ENCODE data around the gene EFCAB8. TPM values are rescaled to one million over a fixed set of nuclear protein-coding genes. Genes with fewer than 3 reads are reported as not detected.
"Not testable (repeated sequence)": the region's sequence is repeated elsewhere in the genome, so short reads cannot be mapped to it uniquely, and the experiment has no call there.

Gene EFCAB8
- total RNA-seq, 1 donor: 1.3 TPM

DNA sequence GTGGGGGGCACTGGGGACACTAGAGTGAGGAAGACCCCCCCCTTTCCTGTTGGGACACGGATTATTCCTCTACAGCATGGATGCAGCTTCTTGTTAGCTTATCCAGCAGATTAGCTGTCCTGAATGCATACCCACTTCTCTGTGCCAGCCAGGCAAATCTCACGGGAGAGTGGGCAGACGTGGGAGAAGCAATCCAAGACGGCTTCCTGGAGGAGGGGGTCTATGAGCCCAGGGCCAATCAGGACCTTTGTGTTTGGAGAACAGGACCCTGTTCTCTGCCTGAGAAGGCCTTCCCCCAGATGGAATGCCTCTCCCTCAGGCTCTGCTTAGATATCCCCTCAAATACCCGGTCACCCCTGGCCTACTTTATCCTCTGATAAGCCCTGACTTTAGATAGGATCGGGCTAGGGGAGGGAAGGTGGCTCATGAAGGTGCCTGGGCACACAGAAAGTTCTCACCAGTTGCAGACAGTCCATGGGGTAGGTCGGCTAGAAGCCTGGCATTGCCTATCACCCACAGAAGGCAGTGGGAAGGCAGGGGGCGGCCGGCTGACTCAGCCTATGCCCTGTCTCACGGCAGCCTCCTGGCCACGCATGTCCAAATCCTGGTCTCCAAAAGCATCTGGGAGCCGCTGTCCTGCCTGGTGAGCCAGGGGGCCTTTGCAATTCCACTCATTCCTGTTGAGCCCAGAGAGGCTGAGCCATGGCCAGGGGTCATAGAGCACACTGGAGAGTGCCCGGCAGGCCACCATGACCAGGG, 110.8 kb downstream of the EFCAB8 start:
- TF ChIP-seq, protein P1, sequence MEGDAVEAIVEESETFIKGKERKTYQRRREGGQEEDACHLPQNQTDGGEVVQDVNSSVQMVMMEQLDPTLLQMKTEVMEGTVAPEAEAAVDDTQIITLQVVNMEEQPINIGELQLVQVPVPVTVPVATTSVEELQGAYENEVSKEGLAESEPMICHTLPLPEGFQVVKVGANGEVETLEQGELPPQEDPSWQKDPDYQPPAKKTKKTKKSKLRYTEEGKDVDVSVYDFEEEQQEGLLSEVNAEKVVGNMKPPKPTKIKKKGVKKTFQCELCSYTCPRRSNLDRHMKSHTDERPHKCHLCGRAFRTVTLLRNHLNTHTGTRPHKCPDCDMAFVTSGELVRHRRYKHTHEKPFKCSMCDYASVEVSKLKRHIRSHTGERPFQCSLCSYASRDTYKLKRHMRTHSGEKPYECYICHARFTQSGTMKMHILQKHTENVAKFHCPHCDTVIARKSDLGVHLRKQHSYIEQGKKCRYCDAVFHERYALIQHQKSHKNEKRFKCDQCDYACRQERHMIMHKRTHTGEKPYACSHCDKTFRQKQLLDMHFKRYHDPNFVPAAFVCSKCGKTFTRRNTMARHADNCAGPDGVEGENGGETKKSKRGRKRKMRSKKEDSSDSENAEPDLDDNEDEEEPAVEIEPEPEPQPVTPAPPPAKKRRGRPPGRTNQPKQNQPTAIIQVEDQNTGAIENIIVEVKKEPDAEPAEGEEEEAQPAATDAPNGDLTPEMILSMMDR (IDR thresholded peaks at IDR 0.05; ENCODE audit: insufficient read depth, low read depth, low read length): no peak
- H3K4me3 ChIP-seq (ENCODE audit: low read depth, low read length): no peak overlapping the region
- DNase-seq (ENCODE audit: low read depth): no peak

DNA sequence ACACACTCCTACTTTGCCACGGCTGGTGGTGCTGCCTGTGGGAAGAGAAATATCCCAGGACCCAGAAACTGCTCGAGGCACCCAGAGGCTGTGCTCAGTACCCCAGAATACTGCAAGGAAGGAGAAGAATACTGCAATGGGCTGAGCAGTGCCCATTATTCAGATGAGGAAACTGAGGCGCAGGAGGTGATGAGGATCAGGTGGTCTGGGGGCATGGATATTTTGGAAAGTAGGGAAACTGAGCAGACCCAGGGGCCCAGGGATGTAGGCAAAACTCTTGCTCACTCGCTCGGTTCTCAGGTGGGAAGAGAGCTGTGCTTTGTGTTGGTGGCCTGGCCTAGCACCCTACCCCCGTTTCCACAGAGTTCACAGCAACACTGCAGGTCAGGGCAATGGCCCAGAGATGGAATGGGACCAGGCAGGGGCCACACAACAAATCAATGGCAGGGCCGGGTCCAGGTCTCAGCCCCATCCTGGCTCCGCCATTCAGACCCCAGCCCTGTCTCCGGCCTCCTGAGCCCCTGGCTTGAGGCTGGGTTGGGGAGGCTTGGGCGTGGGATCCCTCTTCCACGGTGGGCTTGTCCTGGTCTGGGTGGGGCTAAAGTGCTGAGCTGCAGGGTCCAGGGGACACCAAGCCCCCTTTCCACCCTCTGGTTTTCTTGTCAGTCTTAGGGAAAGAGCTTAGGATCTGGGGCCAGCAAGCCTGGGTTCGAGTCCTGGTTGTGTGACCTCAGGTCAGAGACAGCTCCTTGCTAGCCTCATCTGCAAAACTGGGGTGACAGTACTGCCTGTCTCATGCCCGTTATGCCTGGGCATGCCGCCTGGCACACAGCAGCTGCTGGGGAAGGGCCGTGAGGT, 111.6 kb downstream of the EFCAB8 start:
- TF ChIP-seq, protein P1 (IDR thresholded peaks at IDR 0.05; ENCODE audit: insufficient read depth, low read depth, low read length): no peak
- H3K4me3 ChIP-seq (ENCODE audit: low read depth, low read length): no peak overlapping the region
- DNase-seq (ENCODE audit: low read depth): no peak

DNA sequence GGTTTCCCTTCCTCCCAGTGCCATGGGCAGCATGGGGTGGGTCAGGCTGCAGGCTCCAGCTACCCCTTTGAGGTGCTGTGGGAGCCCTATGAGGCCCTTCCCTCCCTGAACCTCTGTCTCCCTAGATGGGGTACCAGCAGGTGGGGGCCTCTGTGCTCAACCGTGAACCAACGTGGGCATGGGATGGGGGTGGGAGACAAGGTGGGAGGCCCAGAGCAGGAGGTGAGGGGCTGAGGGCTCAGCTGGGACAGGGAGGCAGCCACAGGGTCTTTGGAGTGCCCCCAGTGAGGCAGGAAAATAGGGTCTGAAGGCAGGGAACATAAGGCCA, 112.2 kb downstream of the EFCAB8 start:
- no peak for DNase-seq (ENCODE audit: low read depth)
- TF ChIP-seq, protein P1 (IDR thresholded peaks at IDR 0.05; ENCODE audit: insufficient read depth, low read depth, low read length): no peak
- no peak overlapping the region for H3K4me3 ChIP-seq (ENCODE audit: low read depth, low read length)

DNA sequence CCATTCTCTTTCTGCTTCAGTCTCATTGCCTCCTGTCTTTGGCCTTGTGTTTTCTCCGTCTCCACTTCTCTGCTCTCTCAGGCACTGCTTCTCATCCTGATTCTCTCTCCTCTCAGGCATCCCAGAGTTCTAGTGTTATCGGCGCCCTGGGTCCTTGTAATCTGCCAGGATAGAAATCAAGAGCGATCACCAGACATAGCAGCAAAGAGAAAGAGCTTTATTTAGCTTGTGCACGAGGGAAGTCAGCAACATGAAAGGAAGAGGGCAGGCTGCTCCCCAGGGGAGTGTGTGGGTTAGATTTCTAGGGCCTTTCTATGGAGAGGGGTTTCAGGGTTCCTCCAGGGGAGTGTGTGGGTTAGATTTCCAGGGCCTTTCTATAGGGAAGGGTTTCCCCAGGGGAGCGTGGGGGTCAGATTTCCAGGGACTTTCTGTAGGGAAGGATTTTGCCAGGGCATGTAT, 113.0 kb downstream of the EFCAB8 start:
- TF ChIP-seq, protein P1 (IDR thresholded peaks at IDR 0.05; ENCODE audit: insufficient read depth, low read depth, low read length): no peak
- H3K4me3 ChIP-seq (ENCODE audit: low read depth, low read length): no peak overlapping the region
- DNase-seq (ENCODE audit: low read depth): no peak

DNA sequence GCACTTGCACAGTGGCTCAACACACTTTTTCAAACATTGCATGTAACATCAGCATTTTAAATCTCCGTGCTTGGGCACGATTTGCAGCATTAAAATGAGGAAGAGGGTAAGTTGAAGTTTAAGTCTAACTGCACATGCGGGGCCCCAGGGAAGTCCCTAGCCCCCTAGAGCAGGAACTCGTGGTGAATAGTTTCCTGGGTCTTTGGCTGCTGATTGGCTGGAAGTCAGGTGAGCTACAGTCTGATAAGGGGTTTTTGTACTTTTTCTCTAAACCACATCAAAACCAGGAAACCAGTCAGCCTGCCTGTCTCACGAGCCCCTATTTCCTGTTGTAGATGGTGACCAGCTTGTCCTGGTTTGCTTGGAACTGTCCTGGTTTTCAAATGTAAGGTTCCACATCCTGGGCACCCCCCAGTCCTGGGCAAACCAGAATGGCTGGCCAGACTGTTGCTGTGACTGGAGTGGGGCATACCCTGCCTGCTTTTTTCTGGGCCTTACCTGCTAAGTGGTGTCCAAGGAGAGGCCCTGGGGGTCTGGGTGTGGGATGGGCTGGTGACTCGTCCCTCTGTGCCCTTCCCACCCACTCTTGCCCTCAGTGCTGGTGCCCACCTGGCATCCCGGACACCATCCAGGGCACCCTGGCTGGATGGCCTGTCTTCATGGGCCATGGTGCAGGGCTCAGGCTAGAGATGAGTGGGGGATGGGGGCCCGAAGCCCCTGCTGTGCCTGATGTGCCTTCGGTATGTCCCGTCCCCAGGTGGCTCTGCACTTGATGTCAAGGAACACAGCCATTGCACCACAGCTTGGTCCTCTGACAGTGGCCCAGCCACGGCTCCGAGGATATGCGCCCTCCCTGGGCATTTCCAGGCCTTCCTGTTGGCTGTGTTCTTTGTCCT, 113.7 kb downstream of the EFCAB8 start:
- TF ChIP-seq, protein P1 (IDR thresholded peaks at IDR 0.05; ENCODE audit: insufficient read depth, low read depth, low read length): no peak
- DNase-seq (ENCODE audit: low read depth): no peak
- no peak overlapping the region for H3K4me3 ChIP-seq (ENCODE audit: low read depth, low read length)

DNA sequence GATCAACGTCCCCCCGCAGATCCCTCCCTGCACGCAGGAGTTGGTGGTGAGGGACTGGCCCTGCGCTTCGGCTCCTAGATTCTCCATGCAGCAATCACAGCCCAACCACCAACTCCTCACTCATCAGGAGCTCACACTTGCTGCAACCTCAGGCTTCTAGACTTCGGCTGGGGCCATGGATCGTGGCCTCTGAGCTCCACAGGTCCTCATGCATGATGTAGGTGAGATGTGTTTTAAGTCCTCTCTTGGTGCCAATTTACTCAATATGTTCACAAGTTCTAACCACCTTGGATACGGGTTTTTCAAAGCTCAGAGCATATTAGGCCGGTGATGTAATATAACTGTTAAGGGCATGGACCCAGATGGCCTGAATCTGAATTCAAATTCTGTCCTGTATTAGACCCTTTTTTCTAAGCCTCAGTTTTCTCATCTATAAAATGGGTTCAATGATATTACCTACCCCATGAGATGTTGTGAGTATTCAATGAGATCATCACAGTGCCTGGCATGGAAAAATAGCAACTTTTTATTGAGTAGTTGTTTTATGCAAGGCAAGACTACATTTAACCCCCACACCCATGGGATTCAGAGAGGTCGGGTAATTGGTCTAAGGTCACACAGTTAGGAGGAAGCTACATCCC, 114.5 kb downstream of the EFCAB8 start:
- TF ChIP-seq, protein P1 (IDR thresholded peaks at IDR 0.05; ENCODE audit: insufficient read depth, low read depth, low read length): no peak
- DNase-seq (ENCODE audit: low read depth): no peak

DNA sequence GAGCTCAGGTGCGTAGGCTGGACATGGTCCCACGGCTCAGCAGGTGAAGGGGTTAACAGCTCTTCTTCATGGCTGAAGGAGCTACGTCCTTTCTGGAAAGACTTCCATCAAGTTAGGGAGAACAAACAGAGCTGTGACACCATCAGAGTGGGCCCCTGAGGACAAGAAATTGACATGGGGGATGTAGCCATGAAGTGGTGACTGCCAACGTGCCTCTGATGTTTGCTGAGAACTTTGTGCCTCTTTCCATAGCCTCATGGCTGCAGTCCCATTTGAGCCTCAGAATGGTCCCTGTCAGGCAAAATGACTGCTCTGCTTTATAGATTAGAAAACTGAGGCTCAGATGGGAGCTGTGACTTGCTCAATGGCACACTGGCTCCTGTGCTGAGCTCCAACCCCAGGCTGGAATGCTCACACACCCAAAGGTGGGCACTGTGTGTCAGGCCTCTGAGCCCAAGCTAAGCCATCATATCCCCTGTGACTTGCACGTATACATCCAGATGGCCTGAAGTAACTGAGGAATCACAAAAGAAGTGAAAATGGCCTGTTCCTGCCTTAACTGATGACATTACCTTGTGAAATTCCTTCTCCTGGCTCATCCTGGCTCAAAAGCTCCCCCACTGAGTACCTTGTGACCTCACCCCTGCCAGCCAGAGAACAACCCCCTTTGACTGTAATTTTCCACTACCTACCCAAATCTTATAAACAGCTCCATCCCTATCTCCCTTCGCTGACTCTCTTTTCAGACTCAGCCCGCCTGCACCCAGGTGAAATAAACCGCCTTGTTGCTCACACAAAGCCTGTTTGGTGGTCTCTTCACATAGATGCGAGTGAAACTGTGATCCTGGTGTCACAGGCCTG, 115.7 kb downstream of the EFCAB8 start:
- H3K4me3 ChIP-seq (ENCODE audit: low read depth, low read length); DNase-seq (ENCODE audit: low read depth): not testable (repeated sequence)

More for the DNA sequence above, 114.5 kb downstream of the EFCAB8 start:
- no peak overlapping the region for H3K4me3 ChIP-seq (ENCODE audit: low read depth, low read length)

DNA sequence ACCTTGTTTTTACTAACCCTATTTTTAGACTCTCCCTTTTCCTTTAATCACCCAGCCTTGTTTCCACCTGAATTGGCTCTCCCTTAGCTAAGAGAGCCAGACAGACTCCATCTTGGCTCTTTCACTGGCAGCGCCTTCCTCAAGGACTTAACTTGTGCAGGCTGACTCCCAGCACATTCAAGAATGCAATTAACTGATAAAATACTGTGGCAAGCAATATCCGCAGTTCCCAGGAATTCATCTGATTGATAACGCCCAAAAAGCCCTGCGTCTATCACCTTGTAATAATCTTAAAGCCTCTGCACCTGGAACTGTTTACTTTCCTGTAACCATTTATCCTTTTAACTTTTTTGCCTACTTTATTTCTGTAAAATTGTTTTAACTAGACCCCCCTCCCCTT, 116.4 kb downstream of the EFCAB8 start:
- not testable (repeated sequence) for DNase-seq (ENCODE audit: low read depth); H3K4me3 ChIP-seq (ENCODE audit: low read depth, low read length)

All from fibroblast of villous mesenchyme (primary cell).